Measurements from ENCODE around the gene ATXN7L1.

Gene ATXN7L1

DNA sequence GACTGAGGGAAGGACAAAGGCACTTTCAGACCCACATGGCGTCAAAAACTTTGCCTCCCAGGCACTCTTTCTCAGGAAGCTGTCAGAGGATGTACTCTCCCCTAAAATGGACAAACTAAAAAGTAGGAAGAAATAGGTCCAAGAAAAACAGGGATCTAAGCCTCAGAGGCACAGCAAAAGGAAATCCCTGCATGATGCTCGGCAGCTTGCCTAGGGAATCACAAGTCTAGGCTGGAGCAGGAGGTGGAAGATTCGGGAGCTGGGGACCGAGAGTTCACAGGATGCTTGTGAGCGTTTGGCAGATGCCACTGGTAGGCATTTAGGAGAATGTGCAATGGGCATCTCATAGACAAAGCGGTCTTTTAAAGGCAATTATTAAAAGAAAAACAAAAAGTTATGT lies 60.8 kb downstream of the ATXN7L1 start:
- H3K79me1 ChIP-seq (ENCODE audit: low read depth, low read length) = no peaks in the 10 kb centered on the region
- no peak overlapping the region for H3K9ac ChIP-seq (ENCODE audit: low read depth, low read length, poor library complexity)
- H3K4me3 ChIP-seq (ENCODE audit: low read length in 2 of 2) = no peak overlapping the region
- H3K4me2 ChIP-seq (ENCODE audit: insufficient read depth, low read length, poor library complexity, severe bottlenecking) = no peak overlapping the region
- DNase-seq (ENCODE audit: low spot score) = no peak
- peaks cover 2 to 5% of the 10 kb centered on the region in 2 donors for H3K4me1 ChIP-seq (ENCODE audit: control insufficient read depth in 2 of 2, insufficient read depth in 1 of 2, low read depth in 1 of 2, low read length in 2 of 2)
- H3K9me3 ChIP-seq (replicated peaks in 1 of 2; ENCODE audit: control insufficient read depth in 2 of 2, insufficient read depth in 1 of 2, low read depth in 1 of 2, low read length in 2 of 2) = no peaks in the 10 kb centered on the region
- no peaks in the 10 kb centered on the region for H3K27me3 ChIP-seq (ENCODE audit: control insufficient read depth in 3 of 3, insufficient read depth in 3 of 3, low read depth in 1 of 3, low read length in 3 of 3)
- no peak overlapping the region for H2BK5ac ChIP-seq (ENCODE audit: low read length)
- no peak overlapping the region for H2BK12ac ChIP-seq (ENCODE audit: low read length)
- H3K4ac ChIP-seq (ENCODE audit: low read length) = no peak overlapping the region
- H3K18ac ChIP-seq (ENCODE audit: low read length) = no peak overlapping the region
- no peak overlapping the region for H2AFZ ChIP-seq (ENCODE audit: low read length)
- no peak overlapping the region for H2BK15ac ChIP-seq (ENCODE audit: low read length)
- no peak overlapping the region for H3K27ac ChIP-seq (replicated peaks; ENCODE audit: low read length)
- no peaks in the 10 kb centered on the region for H3K36me3 ChIP-seq (replicated peaks in 1 of 2; ENCODE audit: control insufficient read depth in 2 of 2, insufficient read depth in 2 of 2, low read length in 2 of 2)
- no peak overlapping the region for H3K14ac ChIP-seq (ENCODE audit: low read length)
- no peak overlapping the region for H3K23ac ChIP-seq (ENCODE audit: low read depth, low read length, poor library complexity)
- no CpG with 5 or more reads among the region's 6 CpGs for WGBS, 2 donors (ENCODE audit: extremely low coverage in 2 of 2, insufficient read length in 2 of 2, insufficient replicate concordance in 1 of 2)
- no peak overlapping the region for H4K8ac ChIP-seq (ENCODE audit: low read depth, low read length)
- H2BK120ac ChIP-seq (ENCODE audit: low read depth, low read length) = no peak overlapping the region
- H2AK5ac ChIP-seq (ENCODE audit: low read depth, low read length) = no peak overlapping the region
- no peak overlapping the region for H4K91ac ChIP-seq (ENCODE audit: low read depth, low read length, poor library complexity)

DNA sequence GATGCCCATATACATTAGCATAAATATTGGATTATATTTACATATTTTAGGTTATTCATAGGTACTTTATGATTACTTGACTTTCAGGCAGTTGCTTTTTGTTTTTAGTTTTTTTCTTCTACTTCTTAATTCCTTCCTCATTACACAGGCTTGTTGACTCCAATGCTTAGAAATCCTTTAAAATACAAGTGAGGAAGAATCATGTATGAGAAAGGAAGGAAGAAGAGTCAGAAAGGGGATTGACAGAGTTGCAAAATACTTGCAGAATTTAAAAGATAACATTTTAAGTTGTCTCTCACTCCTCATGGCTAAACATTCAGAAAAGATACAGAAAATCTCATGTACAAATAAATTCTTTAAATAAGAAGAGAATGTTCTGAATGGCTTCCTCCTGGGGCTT lies 61.9 kb downstream of the ATXN7L1 start:
- H4K91ac ChIP-seq (ENCODE audit: low read depth, low read length, poor library complexity) = no peak overlapping the region
- no peak overlapping the region for H3K9ac ChIP-seq (ENCODE audit: low read depth, low read length, poor library complexity)
- no peak overlapping the region for H3K4ac ChIP-seq (ENCODE audit: low read length)
- no peak for DNase-seq (ENCODE audit: low spot score)
- no peak overlapping the region for H3K18ac ChIP-seq (ENCODE audit: low read length)
- H3K4me1 ChIP-seq (ENCODE audit: control insufficient read depth in 2 of 2, insufficient read depth in 1 of 2, low read depth in 1 of 2, low read length in 2 of 2) = peaks cover 2 to 5% of the 10 kb centered on the region in 2 donors
- no peak overlapping the region for H2BK12ac ChIP-seq (ENCODE audit: low read length)
- H2AFZ ChIP-seq (ENCODE audit: low read length) = no peak overlapping the region
- H2BK120ac ChIP-seq (ENCODE audit: low read depth, low read length) = no peak overlapping the region
- H2BK5ac ChIP-seq (ENCODE audit: low read length) = no peak overlapping the region
- H3K4me3 ChIP-seq (ENCODE audit: low read length in 2 of 2) = no peak overlapping the region
- no peak overlapping the region for H3K23ac ChIP-seq (ENCODE audit: low read depth, low read length, poor library complexity)
- H4K8ac ChIP-seq (ENCODE audit: low read depth, low read length) = no peak overlapping the region
- no peak overlapping the region for H3K27ac ChIP-seq (replicated peaks; ENCODE audit: low read length)
- H3K14ac ChIP-seq (ENCODE audit: low read length) = no peak overlapping the region
- H2AK5ac ChIP-seq (ENCODE audit: low read depth, low read length) = no peak overlapping the region
- no peak overlapping the region for H3K4me2 ChIP-seq (ENCODE audit: insufficient read depth, low read length, poor library complexity, severe bottlenecking)
- H2BK15ac ChIP-seq (ENCODE audit: low read length) = no peak overlapping the region
- H3K27me3 ChIP-seq (ENCODE audit: control insufficient read depth in 3 of 3, insufficient read depth in 3 of 3, low read depth in 1 of 3, low read length in 3 of 3) = no peaks in the 10 kb centered on the region
- H3K79me1 ChIP-seq (ENCODE audit: low read depth, low read length) = no peaks in the 10 kb centered on the region
- H3K9me3 ChIP-seq (replicated peaks in 1 of 2; ENCODE audit: control insufficient read depth in 2 of 2, insufficient read depth in 1 of 2, low read depth in 1 of 2, low read length in 2 of 2) = no peaks in the 10 kb centered on the region
- H3K36me3 ChIP-seq (replicated peaks in 1 of 2; ENCODE audit: control insufficient read depth in 2 of 2, insufficient read depth in 2 of 2, low read length in 2 of 2) = no peaks in the 10 kb centered on the region

DNA sequence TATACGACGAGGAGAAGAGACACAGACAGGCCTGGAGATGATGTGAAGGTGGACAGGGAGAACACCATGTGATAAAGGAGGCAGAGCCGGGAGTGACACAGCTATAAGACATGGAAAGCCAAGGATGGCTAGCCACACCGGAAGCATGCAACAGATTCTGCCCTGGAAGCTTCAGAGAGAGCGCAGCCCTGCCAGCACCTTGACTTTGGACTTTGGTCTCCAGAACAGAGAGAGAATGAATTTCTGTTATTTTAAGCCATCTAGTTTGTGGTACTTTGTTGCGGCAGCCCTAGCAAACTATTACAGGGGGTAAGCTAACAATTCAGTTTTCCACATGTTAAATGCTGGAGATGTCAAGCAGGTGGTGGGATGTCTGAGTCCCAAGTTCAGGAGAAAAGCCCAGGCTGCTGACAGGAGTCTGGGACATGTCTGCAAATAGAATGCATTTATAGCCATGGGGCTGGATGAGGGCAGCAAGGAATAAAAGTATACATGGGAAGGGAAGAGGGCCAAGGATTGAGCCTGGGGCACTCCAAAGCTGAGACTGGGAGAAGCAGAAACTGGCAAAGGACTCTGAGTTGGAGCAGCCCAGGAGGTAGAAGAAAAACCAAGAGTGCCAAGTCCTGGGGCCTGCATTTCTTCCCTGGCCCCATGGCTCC lies 65.1 kb downstream of the ATXN7L1 start:
- H3K4ac ChIP-seq (ENCODE audit: low read length) = no peak overlapping the region
- H3K4me1 ChIP-seq (ENCODE audit: control insufficient read depth in 2 of 2, insufficient read depth in 1 of 2, low read depth in 1 of 2, low read length in 2 of 2) = peaks cover 2 to 8% of the 10 kb centered on the region in 2 donors
- no peak overlapping the region for H3K23ac ChIP-seq (ENCODE audit: low read depth, low read length, poor library complexity)
- H3K9me3 ChIP-seq (replicated peaks in 1 of 2; ENCODE audit: control insufficient read depth in 2 of 2, insufficient read depth in 1 of 2, low read depth in 1 of 2, low read length in 2 of 2) = no peaks in the 10 kb centered on the region
- no peak overlapping the region for H2AFZ ChIP-seq (ENCODE audit: low read length)
- H2BK120ac ChIP-seq (ENCODE audit: low read depth, low read length) = no peak overlapping the region
- H3K36me3 ChIP-seq (replicated peaks in 1 of 2; ENCODE audit: control insufficient read depth in 2 of 2, insufficient read depth in 2 of 2, low read length in 2 of 2) = no peaks in the 10 kb centered on the region
- H3K4me2 ChIP-seq (ENCODE audit: insufficient read depth, low read length, poor library complexity, severe bottlenecking) = no peak overlapping the region
- no peak overlapping the region for H2BK15ac ChIP-seq (ENCODE audit: low read length)
- no peak overlapping the region for H2BK12ac ChIP-seq (ENCODE audit: low read length)
- no peaks in the 10 kb centered on the region for H3K79me1 ChIP-seq (ENCODE audit: low read depth, low read length)
- no peak for DNase-seq (ENCODE audit: low spot score)
- H3K14ac ChIP-seq (ENCODE audit: low read length) = no peak overlapping the region
- no peak overlapping the region for H2AK5ac ChIP-seq (ENCODE audit: low read depth, low read length)
- H4K91ac ChIP-seq (ENCODE audit: low read depth, low read length, poor library complexity) = no peak overlapping the region
- no peak overlapping the region for H3K27ac ChIP-seq (replicated peaks; ENCODE audit: low read length)
- no peak overlapping the region for H2BK5ac ChIP-seq (ENCODE audit: low read length)
- H3K18ac ChIP-seq (ENCODE audit: low read length) = no peak overlapping the region
- H3K27me3 ChIP-seq (ENCODE audit: control insufficient read depth in 3 of 3, insufficient read depth in 3 of 3, low read depth in 1 of 3, low read length in 3 of 3) = no peaks in the 10 kb centered on the region
- no peak overlapping the region for H3K9ac ChIP-seq (ENCODE audit: low read depth, low read length, poor library complexity)
- H4K8ac ChIP-seq (ENCODE audit: low read depth, low read length) = no peak overlapping the region
- no CpG with 5 or more reads among the region's 6 CpGs for WGBS, 2 donors (ENCODE audit: extremely low coverage in 2 of 2, insufficient read length in 2 of 2, insufficient replicate concordance in 1 of 2)
- no peak overlapping the region for H3K4me3 ChIP-seq (ENCODE audit: low read length in 2 of 2)

DNA sequence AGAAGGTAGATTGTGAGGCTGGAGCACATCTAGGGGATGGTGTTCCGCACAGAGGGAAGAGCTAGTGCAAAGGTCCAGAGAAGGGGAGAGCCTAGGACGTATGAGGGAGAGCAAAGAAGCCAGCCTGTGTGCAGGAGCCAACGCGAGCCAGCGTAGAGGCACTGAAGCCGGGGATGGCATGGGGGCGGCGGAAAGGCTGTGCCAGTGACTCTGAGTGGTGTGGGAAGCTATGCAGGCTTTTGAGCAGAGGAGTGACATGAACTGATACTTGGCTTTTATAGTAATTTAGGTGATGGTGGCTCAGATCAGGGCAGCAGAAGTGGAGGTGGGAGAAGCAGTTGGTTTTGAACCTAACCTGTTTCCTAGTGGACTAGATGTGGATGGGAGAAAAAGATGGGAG lies 65.8 kb downstream of the ATXN7L1 start:
- WGBS, 2 donors (ENCODE audit: extremely low coverage in 2 of 2, insufficient read length in 2 of 2, insufficient replicate concordance in 1 of 2) = no CpG with 5 or more reads among the region's 8 CpGs
- DNase-seq (ENCODE audit: low spot score) = no peak
- no peak overlapping the region for H3K14ac ChIP-seq (ENCODE audit: low read length)

More for the DNA sequence above, 65.8 kb downstream of the ATXN7L1 start:
- Histone ChIP-seq H3K23ac (ENCODE audit: low read depth, low read length, poor library complexity) (no peak overlapping the region), H2BK120ac (ENCODE audit: low read depth, low read length) (no peak overlapping the region), H3K79me1 (ENCODE audit: low read depth, low read length) (no peaks in the 10 kb centered on the region), H3K4me3 (ENCODE audit: low read length in 2 of 2) (no peak overlapping the region), H2BK5ac (ENCODE audit: low read length) (no peak overlapping the region), H2AFZ (ENCODE audit: low read length) (no peak overlapping the region), H3K36me3 (replicated peaks in 1 of 2; ENCODE audit: control insufficient read depth in 2 of 2, insufficient read depth in 2 of 2, low read length in 2 of 2) (no peaks in the 10 kb centered on the region), H3K9me3 (replicated peaks in 1 of 2; ENCODE audit: control insufficient read depth in 2 of 2, insufficient read depth in 1 of 2, low read depth in 1 of 2, low read length in 2 of 2) (no peaks in the 10 kb centered on the region), H3K27me3 (ENCODE audit: control insufficient read depth in 3 of 3, insufficient read depth in 3 of 3, low read depth in 1 of 3, low read length in 3 of 3) (no peaks in the 10 kb centered on the region), H3K4me2 (ENCODE audit: insufficient read depth, low read length, poor library complexity, severe bottlenecking) (no peak overlapping the region), H4K8ac (ENCODE audit: low read depth, low read length) (no peak overlapping the region), H4K91ac (ENCODE audit: low read depth, low read length, poor library complexity) (no peak overlapping the region), H3K4me1 (ENCODE audit: control insufficient read depth in 2 of 2, insufficient read depth in 1 of 2, low read depth in 1 of 2, low read length in 2 of 2) (peaks cover 5 to 14% of the 10 kb centered on the region in 2 donors), H3K9ac (ENCODE audit: low read depth, low read length, poor library complexity) (no peak overlapping the region), H2BK15ac (ENCODE audit: low read length) (no peak overlapping the region), H3K27ac (replicated peaks; ENCODE audit: low read length) (no peak overlapping the region), H3K18ac (ENCODE audit: low read length) (no peak overlapping the region), H3K4ac (ENCODE audit: low read length) (no peak overlapping the region), H2AK5ac (ENCODE audit: low read depth, low read length) (no peak overlapping the region), H2BK12ac (ENCODE audit: low read length) (no peak overlapping the region)

Data from neuronal stem cell (in vitro differentiated cells).